GM21447 (cell line): ENCODE data around the gene LPP.

Experiments
- ATAC-seq: cut with Tn5 transposase; IDR thresholded peaks from one replicate; pipeline ENCODE4 v1.9.1; 2021; ENCODE audit not compliant: unreplicated experiment

The LPP gene

GRCh38 chr3:188761964-188762363 lies 608.0 kb downstream of the LPP start:
- no peak for ATAC-seq

DNA sequence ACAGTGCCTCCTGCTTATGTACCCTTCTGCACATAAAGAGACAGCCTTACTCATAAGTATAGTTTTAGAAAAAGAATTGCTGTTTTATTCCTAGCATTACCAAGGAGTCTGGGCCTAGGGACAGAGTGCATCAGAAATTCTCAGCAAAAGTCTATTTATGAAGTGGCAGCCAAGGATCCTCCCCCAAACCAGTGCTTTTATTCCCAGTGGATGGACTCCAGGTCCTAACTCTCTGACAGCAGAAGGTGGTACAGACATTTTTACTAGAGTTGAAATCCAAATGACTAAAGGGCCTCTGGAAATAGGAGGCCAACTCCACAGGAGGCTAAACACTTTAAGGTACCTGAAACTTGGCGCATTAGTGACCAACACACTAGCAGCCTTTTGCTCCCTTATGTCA lies 610.7 kb downstream of the LPP start:
- ATAC-seq: no peak

DNA sequence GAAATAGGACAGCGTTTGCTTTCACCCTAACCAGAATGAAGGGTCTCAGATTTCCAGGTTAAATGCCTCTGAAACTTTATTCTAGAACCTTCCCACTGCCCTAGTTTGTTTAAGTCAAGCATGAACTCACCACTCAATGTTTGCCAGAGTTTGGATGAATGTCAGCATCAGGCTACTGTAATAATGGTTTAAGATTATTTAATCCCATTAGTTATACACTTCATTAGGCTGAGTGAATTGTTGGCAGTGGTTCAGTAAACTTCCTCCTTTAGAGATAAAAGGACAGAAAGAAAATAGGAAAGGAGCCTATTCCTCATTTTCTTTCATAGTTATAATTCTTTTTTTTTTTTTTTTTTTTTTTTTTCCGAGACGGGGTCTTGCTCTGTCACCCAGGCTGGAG lies 615.9 kb downstream of the LPP start:
- no peak for ATAC-seq

DNA sequence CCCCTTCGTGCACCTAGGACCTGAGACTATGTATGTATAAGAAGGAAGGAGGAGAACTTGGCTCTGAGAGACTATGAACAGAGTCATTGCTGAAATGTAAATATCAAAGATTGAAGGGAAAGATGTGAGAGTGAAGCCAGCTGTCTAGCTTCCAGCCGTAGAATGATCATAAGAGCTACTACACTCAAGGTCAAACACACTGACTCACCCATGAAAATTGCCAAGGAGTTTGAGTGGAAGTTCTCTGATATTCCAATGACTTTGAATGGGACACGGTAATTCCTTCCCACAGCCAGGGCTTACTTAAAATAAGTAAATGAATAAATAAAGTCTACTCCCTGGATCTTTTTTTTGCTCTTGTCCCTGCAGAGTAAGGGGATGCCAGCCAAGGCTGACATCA lies 618.9 kb downstream of the LPP start:
- ATAC-seq: no peak

DNA sequence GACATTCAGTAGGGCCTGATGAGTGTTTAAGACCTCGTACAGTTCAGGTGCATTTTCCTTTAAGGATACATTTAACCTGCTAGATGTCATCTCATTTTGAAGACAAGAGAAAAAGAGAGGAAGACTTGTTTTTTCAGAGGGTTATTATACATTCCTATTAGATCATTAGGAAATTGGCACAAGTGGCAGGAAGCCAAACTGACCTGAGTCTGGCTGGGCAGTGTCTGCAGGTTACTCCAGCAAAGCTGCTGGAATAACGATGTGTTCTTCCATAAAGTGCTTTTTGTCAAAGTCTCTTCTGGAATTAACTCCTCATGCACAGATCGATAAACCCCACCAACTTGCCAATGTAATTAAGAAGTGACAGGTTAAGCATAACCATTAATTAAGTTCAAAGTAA lies 621.5 kb downstream of the LPP start:
- ATAC-seq: no peak

DNA sequence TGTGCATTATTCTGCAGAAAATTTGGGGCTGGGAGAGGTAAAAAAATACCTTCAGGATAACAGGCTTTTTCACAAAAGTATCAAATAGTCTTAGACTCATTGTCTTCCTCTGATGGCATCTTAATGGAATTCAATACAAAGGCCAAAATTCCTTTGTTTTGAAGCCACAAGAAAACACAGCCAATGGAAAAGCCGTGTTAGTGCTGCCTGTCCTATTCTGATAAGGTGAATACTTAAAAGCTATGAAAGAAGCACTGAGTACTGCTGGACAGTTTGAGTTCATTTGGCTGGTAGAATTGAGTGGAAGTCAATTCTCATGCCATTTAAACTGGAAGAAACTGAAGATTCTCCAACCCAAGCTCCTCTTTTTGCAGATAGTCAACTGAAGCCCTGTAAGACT lies 622.5 kb downstream of the LPP start:
- no peak for ATAC-seq

GRCh38 chr3:188778091-188778852 lies 624.3 kb downstream of the LPP start:
- ATAC-seq: no peak

DNA sequence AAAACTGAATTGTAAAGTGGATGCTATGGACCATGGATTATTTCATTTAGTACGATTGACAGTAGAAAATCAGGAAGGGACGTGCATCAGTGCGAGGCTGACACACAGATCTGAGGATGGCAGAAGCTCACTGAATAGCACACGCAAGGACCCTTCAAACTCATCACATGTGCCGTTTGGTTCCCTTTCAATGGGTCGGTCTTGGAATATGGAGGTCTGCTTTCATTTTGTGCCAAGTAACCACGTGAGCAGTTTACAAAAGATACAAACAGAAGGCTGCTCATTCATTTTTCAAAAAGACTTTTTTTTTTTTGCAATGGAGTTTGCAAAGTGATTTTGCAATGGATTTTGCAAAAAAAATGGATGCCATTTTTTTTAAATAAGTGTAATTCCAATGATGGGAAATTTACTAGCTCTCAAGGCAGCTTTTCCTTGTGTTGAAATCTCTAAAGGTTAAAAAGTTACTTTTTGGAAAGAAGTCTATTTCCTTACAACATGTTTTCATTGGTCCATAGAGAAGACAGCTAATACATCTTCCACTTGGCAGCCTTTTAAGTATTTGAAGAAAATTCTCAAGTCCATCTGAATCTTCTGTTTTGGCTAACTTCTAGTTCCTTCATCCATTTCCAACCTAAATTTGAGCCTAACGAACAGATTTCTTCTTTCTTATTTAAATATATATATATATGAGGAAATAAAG lies 625.5 kb downstream of the LPP start:
- ATAC-seq: no peak

DNA sequence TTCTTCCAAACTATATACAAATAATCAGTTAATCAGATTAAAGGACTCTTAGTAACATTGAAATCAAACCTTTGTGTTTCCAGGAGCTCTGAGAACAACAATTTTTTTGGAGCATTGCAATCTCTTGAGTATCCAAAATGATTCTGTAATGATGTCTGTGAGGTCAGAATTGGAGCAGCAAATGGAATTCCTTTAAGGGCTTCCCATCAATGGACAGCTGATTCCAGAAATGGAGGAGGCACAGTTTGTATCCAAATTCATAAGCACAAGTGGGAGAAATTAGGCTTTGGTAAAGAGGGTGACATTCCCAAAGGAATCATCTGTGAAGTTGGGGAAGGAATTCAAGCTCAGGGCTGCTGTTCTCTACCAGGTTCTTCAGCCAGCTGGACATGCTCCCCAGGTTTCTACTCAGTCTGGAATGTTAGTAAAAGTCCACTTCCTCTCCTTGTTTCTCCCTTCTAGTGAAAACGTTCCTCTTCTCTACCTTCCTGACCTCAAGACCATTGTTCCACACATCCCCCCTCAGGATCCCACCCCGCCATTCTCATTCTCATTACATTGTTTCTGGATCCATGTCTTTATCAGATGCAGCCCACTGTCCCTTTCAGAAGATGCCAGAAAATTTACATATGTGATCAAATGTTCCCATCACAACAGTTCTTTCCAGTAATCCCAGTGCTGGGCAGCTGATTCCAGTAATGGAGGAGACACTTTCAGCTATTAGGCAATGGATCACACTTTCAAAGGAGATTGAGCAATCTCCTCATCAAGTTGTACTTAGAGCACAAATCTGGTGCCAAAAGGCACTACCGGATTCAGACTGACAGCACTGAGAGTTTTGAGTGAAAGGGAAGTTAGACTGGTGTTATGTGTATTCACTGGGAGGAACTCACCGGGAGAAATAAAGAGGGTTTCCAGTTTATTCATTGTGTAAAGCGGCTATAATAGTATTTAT lies 626.5 kb downstream of the LPP start:
- ATAC-seq: no peak

GRCh38 chr3:188782613-188783124 lies 628.7 kb downstream of the LPP start:
- no peak for ATAC-seq

DNA sequence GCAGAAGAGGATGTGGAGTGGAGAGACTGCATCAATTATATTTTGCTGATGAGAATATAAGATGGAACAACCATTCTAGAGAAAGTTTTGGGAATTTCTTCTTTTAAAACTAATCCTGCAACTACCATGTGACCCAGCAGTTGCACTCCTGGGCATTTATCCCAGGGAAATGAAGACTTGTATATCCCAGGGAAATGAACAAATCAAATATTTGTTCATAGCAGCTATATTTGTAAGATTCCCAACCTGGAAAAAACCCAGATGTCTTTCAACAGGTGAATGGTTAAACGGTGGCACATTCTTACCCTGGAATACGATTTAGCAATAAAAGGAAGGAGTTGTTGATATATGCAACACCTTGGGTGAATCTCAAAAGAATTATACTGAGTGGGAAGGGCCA lies 632.5 kb downstream of the LPP start:
- no peak for ATAC-seq

DNA sequence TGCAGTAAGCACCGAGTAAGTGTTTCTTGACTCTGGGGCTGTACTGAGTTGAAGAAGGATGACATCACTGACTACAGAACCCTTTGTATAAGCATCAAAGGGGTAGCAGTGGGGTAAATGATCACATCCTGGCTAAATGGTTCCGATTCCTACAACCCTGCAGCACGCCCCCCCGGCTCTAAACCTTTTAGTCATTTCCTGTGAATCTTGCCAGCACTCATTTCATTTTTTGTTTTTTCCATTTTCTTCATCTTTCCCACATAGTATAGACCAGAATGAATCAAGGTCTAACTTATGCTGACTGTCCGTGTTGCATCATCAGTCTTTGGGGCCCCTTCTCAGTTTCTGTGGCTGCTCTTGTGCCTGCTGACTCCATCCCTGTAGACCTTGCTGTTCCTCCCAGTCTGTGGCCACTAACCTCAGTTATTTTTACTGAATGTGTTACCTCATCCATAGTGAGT lies 634.7 kb downstream of the LPP start:
- ATAC-seq: no peak

DNA sequence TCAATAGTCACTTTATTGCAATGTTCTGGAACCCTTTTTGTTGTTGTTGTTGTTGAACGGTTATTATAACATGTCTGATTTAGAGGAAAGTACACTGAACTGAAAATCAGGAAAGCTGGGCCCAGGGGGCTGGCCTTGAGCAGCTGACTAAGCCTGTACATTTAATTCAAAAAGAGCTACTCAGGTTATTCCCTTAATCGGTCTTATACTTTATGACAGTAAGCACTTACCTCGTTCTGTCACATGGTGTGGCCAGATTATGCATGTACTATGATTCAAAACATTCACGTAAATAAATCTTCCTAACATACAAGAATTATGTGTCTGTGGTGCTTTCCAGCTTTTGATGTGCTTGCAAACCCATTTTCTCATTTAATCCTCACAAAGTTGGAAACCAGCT lies 635.3 kb downstream of the LPP start:
- no peak for ATAC-seq

GRCh38 chr3:188791311-188791710 lies 637.4 kb downstream of the LPP start:
- no peak for ATAC-seq

DNA sequence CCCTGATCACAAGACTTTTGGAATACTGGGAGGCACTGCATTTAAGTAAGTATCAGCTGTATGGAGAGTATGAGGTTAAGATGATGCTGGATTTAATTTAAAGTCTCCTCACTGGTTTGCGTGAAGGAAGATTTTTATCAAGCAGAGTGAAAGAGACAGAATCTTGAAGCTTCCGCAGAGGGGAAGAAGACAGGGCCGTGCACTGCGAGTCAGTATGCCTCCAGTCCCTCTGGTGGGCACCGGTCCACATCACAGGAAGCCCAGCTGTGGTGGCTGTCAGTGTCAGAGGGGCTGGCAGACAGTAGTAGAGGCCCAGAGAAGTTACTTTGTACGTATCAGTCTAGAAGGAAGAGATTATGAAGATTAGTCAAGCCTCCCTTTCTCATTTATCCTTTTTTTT lies 638.8 kb downstream of the LPP start:
- no peak for ATAC-seq

GRCh38 chr3:188796122-188796631 lies 642.2 kb downstream of the LPP start:
- peak; percentile 70 for ATAC-seq

DNA sequence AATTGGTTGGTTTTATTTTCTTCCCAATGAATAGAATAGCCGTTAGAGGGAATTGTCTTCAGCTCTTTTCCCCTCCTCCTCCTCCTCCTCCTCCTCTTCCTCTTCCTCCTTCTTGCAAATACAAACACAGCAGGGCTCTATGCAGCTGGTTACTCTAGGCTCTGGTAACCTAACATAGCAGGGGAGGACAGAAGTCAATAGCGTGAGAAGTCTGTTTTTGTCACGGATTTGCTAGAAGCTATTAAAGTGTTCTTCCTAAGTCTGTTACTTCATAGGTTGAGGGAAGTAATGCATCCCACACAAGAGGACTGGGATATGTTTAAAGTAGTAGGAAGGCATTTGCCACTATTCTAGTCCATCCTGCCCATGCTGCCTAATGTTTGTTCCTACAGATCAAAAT lies 643.1 kb downstream of the LPP start:
- no peak for ATAC-seq

DNA sequence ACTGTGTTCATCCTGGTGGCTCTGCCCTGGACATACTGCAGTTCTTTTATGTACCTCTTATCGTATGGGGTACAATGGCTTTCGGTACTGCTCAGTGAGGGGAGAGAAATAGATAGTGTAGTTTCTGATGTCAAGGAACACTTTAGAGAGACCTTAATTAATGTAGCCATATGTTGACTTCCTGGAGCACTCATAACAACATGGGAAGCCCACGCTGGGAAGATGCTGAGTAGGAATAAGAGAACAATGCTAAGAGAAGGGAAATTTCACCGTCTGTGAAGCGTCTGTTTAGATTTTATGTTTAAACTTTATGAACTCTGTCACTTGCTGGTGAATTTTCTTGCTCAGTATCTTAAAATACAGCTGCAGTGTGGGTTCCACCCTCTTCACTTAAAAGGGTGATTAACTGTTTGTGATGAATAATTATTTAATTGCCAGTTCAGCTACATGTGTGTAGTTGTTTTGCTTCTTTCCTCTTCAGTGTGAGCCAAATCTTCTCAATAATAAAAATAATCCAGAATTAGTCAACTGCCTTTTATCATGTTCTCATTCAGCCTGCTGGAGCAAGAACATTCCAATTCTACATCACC lies 644.7 kb downstream of the LPP start:
- ATAC-seq: no peak

GRCh38 chr3:188801393-188801792 lies 647.4 kb downstream of the LPP start:
- no peak for ATAC-seq

- ATAC-seq: no peak
These were observed 648.7 kb downstream of the LPP start for GRCh38 chr3:188802645-188803044.

DNA sequence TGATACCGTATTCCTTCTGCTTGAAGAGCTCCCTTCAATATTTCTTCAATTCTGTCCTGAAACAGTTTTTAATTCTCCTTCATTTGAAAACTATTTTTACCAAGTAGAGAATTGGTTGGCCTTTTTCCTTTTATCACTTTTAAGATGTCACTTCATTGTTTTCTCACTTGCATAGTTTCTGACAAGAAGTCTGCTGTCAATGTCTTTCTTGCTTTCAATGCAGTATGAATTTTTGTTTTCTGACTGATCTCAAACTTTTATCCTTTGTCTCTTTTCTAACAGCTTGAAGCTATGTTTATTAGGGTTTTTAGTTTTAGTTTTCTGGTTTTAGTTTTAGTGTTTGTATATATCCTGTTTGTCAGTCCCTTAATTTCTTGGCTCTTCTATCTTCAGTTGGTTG lies 653.0 kb downstream of the LPP start:
- ATAC-seq: no peak
